Endodermal cell (in vitro differentiated cells): ENCODE results near the gene SND1. TPM values are rescaled to one million over a fixed set of nuclear protein-coding genes. Genes with fewer than 3 reads are reported as not detected.

Experiments
- DNase-seq: peaks from one replicate; pipeline ENCODE4 v3.0.0-alpha.2; 2017
- H3K27ac ChIP-seq: 2 replicates; pipeline ENCODE4 v1.5.1; 2013; ENCODE audit warnings: mild to moderate bottlenecking, low read depth, low read length, moderate library complexity
- H3K27me3 ChIP-seq: 2 replicates; pipeline ENCODE4 v1.6.1; 2013; ENCODE audit warnings: mild to moderate bottlenecking, low read length, moderate library complexity; ENCODE audit not compliant: insufficient read depth, control insufficient read depth, poor library complexity, severe bottlenecking
- H3K36me3 ChIP-seq: 2 replicates; pipeline ENCODE4 v1.7.0; 2013; ENCODE audit warnings: mild to moderate bottlenecking, low read length, moderate library complexity; ENCODE audit not compliant: control insufficient read depth, insufficient read depth
- H3K4me1 ChIP-seq: one replicate; pipeline ENCODE4 v1.7.0; 2013; ENCODE audit warnings: low read length; ENCODE audit not compliant: control insufficient read depth, insufficient read depth
- H3K4me3 ChIP-seq: 2 replicates; pipeline ENCODE4 v1.5.1; 2013; ENCODE audit warnings: mild to moderate bottlenecking, low read length, moderate library complexity
- H3K9ac ChIP-seq: 2 replicates; pipeline ENCODE4 v1.6.1; 2013; ENCODE audit warnings: mild to moderate bottlenecking, low read length, moderate library complexity; ENCODE audit not compliant: poor library complexity, severe bottlenecking; ENCODE audit errors: extremely low read depth
- H3K9me3 ChIP-seq: 2 replicates; pipeline ENCODE4 v1.6.1; 2013; ENCODE audit warnings: mild to moderate bottlenecking, low read length, moderate library complexity; ENCODE audit not compliant: control insufficient read depth
- H3K27ac Mint-ChIP-seq: 2 replicates; pipeline ENCODE4 v1.8.0; 2020; ENCODE audit warnings: mixed read lengths
- H3K27me3 Mint-ChIP-seq: 2 replicates; pipeline ENCODE4 v1.8.0; 2021; ENCODE audit warnings: mild to moderate bottlenecking, mixed read lengths; ENCODE audit not compliant: insufficient read depth
- H3K36me3 Mint-ChIP-seq: 2 replicates; pipeline ENCODE4 v1.8.0; 2020; ENCODE audit warnings: low read depth, mixed read lengths
- H3K4me1 Mint-ChIP-seq: 2 replicates; pipeline ENCODE4 v1.8.0; 2020; ENCODE audit warnings: mixed read lengths
- H3K4me3 Mint-ChIP-seq: 2 replicates; pipeline ENCODE4 v1.8.0; 2020; ENCODE audit warnings: mild to moderate bottlenecking, moderate library complexity, mixed read lengths
- H3K9me3 Mint-ChIP-seq: 2 replicates; pipeline ENCODE4 v1.8.0; 2020; ENCODE audit warnings: mild to moderate bottlenecking, mixed read lengths
- CTCF ChIP-seq: fragments of 200-600 bp; sonication (generic); conservative IDR thresholded peaks from 2 replicates; pipeline ENCODE4 v1.5.0; 2021; ENCODE audit warnings: antibody characterized with exemption, mild to moderate bottlenecking
- WGBS, 2 experiments: methylation state at CpG; one replicate each; pipeline versions ENCODE4 v1.1.5 to v1.1.7; 2013; ENCODE audit warnings: missing lambda C conversion rate in 2 of 2, mixed read lengths in 1 of 2; ENCODE audit not compliant: insufficient coverage in 1 of 2, insufficient read length in 1 of 2; 5-methylcytosine and 5-hydroxymethylcytosine counted together
- total RNA-seq, 2 donors: library from RNA; stranded (reverse); fragmentation: NEBNext Ultra II Directional in 1 of 2; extraction: Animal tissue kit (Norgen Biotek cat#: 25700) in 1 of 2; gene quantifications; 2 replicates in 1 of 2; 3 replicates in 1 of 2; pipeline ENCODE4 v1.2.1, GENCODE V29; 2021

The SND1 gene
- total RNA-seq, 2 donors from 2014 or later: 240 to 267 TPM

- H3K27ac ChIP-seq: no peak overlapping the region
- no peak overlapping the region for H3K27ac Mint-ChIP-seq
- H3K36me3 ChIP-seq: peaks cover 48% of the 10 kb centered on the region
- H3K27me3 Mint-ChIP-seq: peaks cover 16% of the 10 kb centered on the region
- no peaks in the 10 kb centered on the region for H3K9me3 Mint-ChIP-seq
- H3K27me3 ChIP-seq: peaks cover 4% of the 10 kb centered on the region
- no peaks in the 10 kb centered on the region for H3K4me1 Mint-ChIP-seq
- H3K9me3 ChIP-seq: no peaks in the 10 kb centered on the region
- 93 to 98% methylated on average over 7 of the region's 7 CpGs for WGBS, 2 experiments
- H3K36me3 Mint-ChIP-seq: peaks cover 41% of the 10 kb centered on the region
- no peak for TF ChIP-seq CTCF
- H3K4me3 ChIP-seq: no peak overlapping the region
- no peak for DNase-seq
- no peaks in the 10 kb centered on the region for H3K4me1 ChIP-seq
- H3K4me3 Mint-ChIP-seq: no peak overlapping the region
- H3K9ac ChIP-seq: no peak overlapping the region
These were observed 445.3 kb downstream of the SND1 start for GRCh38 chr7:128097211-128097731.

GRCh38 chr7:128098629-128099028 lies 446.6 kb downstream of the SND1 start:
- Histone ChIP-seq H3K9ac (no peak overlapping the region), H3K36me3 (peaks cover 35% of the 10 kb centered on the region), H3K9me3 (no peaks in the 10 kb centered on the region), H3K27me3 (peaks cover 17% of the 10 kb centered on the region), H3K27ac (no peak overlapping the region), H3K4me1 (no peaks in the 10 kb centered on the region), H3K4me3 (no peak overlapping the region)
- Mint-ChIP-seq H3K4me1 (no peaks in the 10 kb centered on the region), H3K9me3 (no peaks in the 10 kb centered on the region), H3K27ac (peak overlapping the region; percentile 14), H3K36me3 (peaks cover 33% of the 10 kb centered on the region), H3K4me3 (no peak overlapping the region), H3K27me3 (peaks cover 29% of the 10 kb centered on the region)
- no peak for TF ChIP-seq CTCF
- 95 to 97% methylated on average over 4 to 5 of the region's 5 CpGs for WGBS, 2 experiments
- no peak for DNase-seq

GRCh38 chr7:128099204-128099671 lies 447.2 kb downstream of the SND1 start:
- Mint-ChIP-seq H3K27ac (no peak overlapping the region), H3K4me1 (no peaks in the 10 kb centered on the region), H3K36me3 (peaks cover 33% of the 10 kb centered on the region), H3K4me3 (no peak overlapping the region), H3K27me3 (peaks cover 34% of the 10 kb centered on the region), H3K9me3 (no peaks in the 10 kb centered on the region)
- Histone ChIP-seq H3K27ac (no peak overlapping the region), H3K4me3 (no peak overlapping the region), H3K9me3 (no peaks in the 10 kb centered on the region), H3K36me3 (peaks cover 29% of the 10 kb centered on the region), H3K27me3 (peaks cover 23% of the 10 kb centered on the region), H3K9ac (no peak overlapping the region), H3K4me1 (no peaks in the 10 kb centered on the region)
- no peak for DNase-seq
- TF ChIP-seq CTCF: no peak
- WGBS, 2 experiments: 94 to 96% methylated on average over 3 to 5 of the region's 5 CpGs
